NCI-H2227 (cell line): ENCODE results near the gene CDC25B.
A peak's percentile ranks its signal among the peaks of the same experiment; 100 is the strongest.
"Not testable (repeated sequence)": the region's sequence is repeated elsewhere in the genome, so short reads cannot be mapped to it uniquely, and the experiment has no call there.

ENCODE experiments used
- DNase-seq: peaks from one replicate; lab custom pipeline; 2025; ENCODE audit not compliant: unreplicated experiment; lab: John Stamatoyannopoulos, UW

CDC25B gene

GRCh38 chr20:3821996-3822395 lies 25.9 kb downstream of the CDC25B start:
- no peak for DNase-seq

- DNase-seq: no peak
Observed at GRCh38 chr20:3823881-3824280, 27.8 kb downstream of the CDC25B start.

GRCh38 chr20:3825526-3825925 lies 29.4 kb downstream of the CDC25B start:
- DNase-seq: no peak

- DNase-seq: no peak
Observed at GRCh38 chr20:3826420-3826819, 30.3 kb downstream of the CDC25B start.

GRCh38 chr20:3828798-3829197 lies 32.7 kb downstream of the CDC25B start:
- no peak for DNase-seq

GRCh38 chr20:3829891-3830290 lies 33.8 kb downstream of the CDC25B start:
- not testable (repeated sequence) for DNase-seq

GRCh38 chr20:3836132-3836531 lies 40.0 kb downstream of the CDC25B start:
- no peak for DNase-seq

GRCh38 chr20:3839328-3839727 lies 43.2 kb downstream of the CDC25B start:
- DNase-seq: no peak

- DNase-seq: not testable (repeated sequence)
Observed at GRCh38 chr20:3840201-3840600, 44.1 kb downstream of the CDC25B start.

GRCh38 chr20:3842348-3842930 lies 46.3 kb downstream of the CDC25B start:
- DNase-seq: no peak

- no peak for DNase-seq
Observed at GRCh38 chr20:3843490-3843889, 47.4 kb downstream of the CDC25B start.

- not testable (repeated sequence) for DNase-seq
Observed at GRCh38 chr20:3843990-3844619, 48.0 kb downstream of the CDC25B start.

- DNase-seq: no peak
Observed at GRCh38 chr20:3846378-3846739, 50.2 kb downstream of the CDC25B start.

GRCh38 chr20:3846740-3847428 lies 50.8 kb downstream of the CDC25B start, which contains the start of gene MAVS:
Gene MAVS, plus strand, starts transcription at chr20:3846834. Its CDS starts 7,791 bp downstream, at chr20:3854625.
- DNase-seq: peak; percentile 92

- DNase-seq: peak; percentile 20
Observed at GRCh38 chr20:3847429-3847940, 51.4 kb downstream of the CDC25B start.

- no peak for DNase-seq
Observed at GRCh38 chr20:3848565-3848964, 52.5 kb downstream of the CDC25B start.

- DNase-seq: no peak
Observed at GRCh38 chr20:3854462-3854871, 58.4 kb downstream of the CDC25B start.
